ENCODE measurements around the gene STAT6. TPM values are rescaled to one million over a fixed set of nuclear protein-coding genes. Genes with fewer than 3 reads are reported as not detected.

The STAT6 gene
- total RNA-seq, 1 experiment from 2014 or later: 44.4 TPM

GRCh38 chr12:57157588-57158173 is 46.5 kb upstream of the STAT6 start:
- Histone ChIP-seq H4K20me1 (ENCODE audit: control insufficient read depth, insufficient read depth, insufficient read length) (peaks cover 2% of the 10 kb centered on the region), H3K27ac (ENCODE audit: insufficient read length, low read depth, low read length) (no peak overlapping the region), H2BK12ac (ENCODE audit: insufficient read length, low read depth, low read length) (no peak overlapping the region), H3K4me2 (ENCODE audit: insufficient read depth, insufficient read length, low read length) (no peak overlapping the region), H4K91ac (ENCODE audit: insufficient read length, low read depth, low read length) (no peak overlapping the region), H4K5ac (ENCODE audit: insufficient read length, low read depth, low read length) (no peak overlapping the region), H2BK5ac (ENCODE audit: insufficient read length, low read length) (no peak overlapping the region), H2BK20ac (ENCODE audit: low read depth, low read length, poor library complexity, severe bottlenecking) (no peak overlapping the region), H3K4ac (ENCODE audit: low read depth, low read length) (no peak overlapping the region), H2BK120ac (ENCODE audit: low read depth, low read length, poor library complexity, severe bottlenecking) (no peak overlapping the region), H3K79me1 (ENCODE audit: insufficient read depth, low read depth, low read length, poor library complexity, severe bottlenecking) (no peaks in the 10 kb centered on the region), H3K79me2 (ENCODE audit: insufficient read depth, low read length) (no peaks in the 10 kb centered on the region), H2AFZ (ENCODE audit: low read length) (no peak overlapping the region), H3K56ac (ENCODE audit: insufficient read length, low read depth, low read length) (no peak overlapping the region), H3K4me1 (ENCODE audit: insufficient read depth, low read length) (no peaks in the 10 kb centered on the region), H3K9ac (ENCODE audit: extremely low read depth, insufficient read length, low read length) (no peak overlapping the region), H3K9me3 (ENCODE audit: control insufficient read depth, low read depth, low read length) (no peaks in the 10 kb centered on the region), H3K14ac (ENCODE audit: insufficient read depth, low read length) (no peak overlapping the region), H3K27me3 (ENCODE audit: insufficient read depth, low read length) (no peaks in the 10 kb centered on the region), H2BK15ac (ENCODE audit: low read depth, low read length) (no peak overlapping the region), H3K23ac (ENCODE audit: insufficient read length, low read depth, low read length) (no peak overlapping the region), H2AK5ac (ENCODE audit: insufficient read length, low read length) (no peak overlapping the region), H3T11ph (ENCODE audit: low read length) (no peak overlapping the region), H3K23me2 (ENCODE audit: insufficient read length, low read depth, low read length, poor library complexity, severe bottlenecking) (no peaks in the 10 kb centered on the region), H4K8ac (replicated peaks; ENCODE audit: insufficient read length, low read depth, low read length) (no peak overlapping the region), H3K18ac (ENCODE audit: insufficient read length, low read depth, low read length) (no peak overlapping the region)
- no peak for TF ChIP-seq CTCF (conservative IDR thresholded peaks at IDR 0.05)
- no peak overlapping the region for H3K27ac Mint-ChIP-seq
- H3K4me1 Mint-ChIP-seq: no peaks in the 10 kb centered on the region
- no CpG with 5 or more reads among the region's 5 CpGs for WGBS (ENCODE audit: extremely low coverage, insufficient read length, low lambda C conversion rate)
- no peaks in the 10 kb centered on the region; the same call in 1 of the 2 replicates for H3K27me3 Mint-ChIP-seq (ENCODE audit: low read depth)
- DNase-seq: no peak
- no peak overlapping the region; a peak in 1 of 5 replicates for H3K4me3 Mint-ChIP-seq
- H3K9me3 Mint-ChIP-seq: no peaks in the 10 kb centered on the region
- peaks cover 68 to 99% (median 95%) of the 10 kb centered on the region in 3 experiments; a peak in 6 of 7 replicates for H3K36me3 Mint-ChIP-seq (ENCODE audit: insufficient read depth in 1 of 3, low read depth in 3 of 3)
